ENCODE measurements around the gene WDFY2. TPM values are rescaled to one million over a fixed set of nuclear protein-coding genes. Genes with fewer than 3 reads are reported as not detected.

Gene WDFY2
- total RNA-seq, 3 donors from 2014 or later (not counting 1 experiment from before 2014, with no cell fraction given): 29.5 to 32.1 (median 31.3) TPM

DNA sequence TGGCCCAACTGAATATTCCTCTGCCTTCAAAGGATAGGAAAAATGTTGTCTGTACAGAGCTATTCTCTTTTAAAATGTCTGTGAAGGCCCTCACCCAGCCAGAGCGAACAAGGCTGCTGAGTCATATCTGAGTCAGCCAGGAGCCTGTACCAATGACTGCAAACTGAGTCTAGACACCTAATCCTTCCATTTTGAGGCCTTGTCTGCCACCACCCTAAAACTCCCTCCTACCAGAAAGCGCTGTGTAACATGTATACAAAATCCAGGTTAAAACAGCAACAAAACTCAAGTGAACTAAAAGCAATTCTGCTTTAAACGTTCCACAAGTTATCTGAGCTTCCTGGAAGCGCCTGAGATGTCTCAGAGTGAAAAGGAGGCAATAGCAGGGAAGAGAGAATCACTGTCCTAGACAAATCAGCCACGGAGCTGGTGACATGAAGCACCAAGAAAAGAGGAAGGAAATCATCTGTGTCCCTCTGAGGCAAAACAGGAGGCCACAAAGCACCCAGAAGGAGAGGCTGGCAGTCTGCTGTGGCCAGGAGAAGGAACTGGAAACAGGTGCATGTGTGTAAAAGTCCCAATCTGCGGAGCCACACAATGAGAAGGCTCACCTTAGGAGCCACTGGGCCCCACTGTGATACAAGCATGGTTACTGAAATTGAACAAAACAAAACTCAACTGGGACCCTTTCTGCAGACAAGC, 209.5 kb downstream of the WDFY2 start:
- intact Hi-C loops (cut with micrococcal nuclease): no loop called here
- DNase-seq (no peak), ATAC-seq (peak in 1 of 3 donors; percentile 37)
- H3K9me3 ChIP-seq (ENCODE audit: control insufficient read depth, insufficient read depth, low read length): no peaks in the 10 kb centered on the region
- Mint-ChIP-seq H3K27me3 (ENCODE audit: low read depth in 2 of 2) (no peaks in the 10 kb centered on the region), H3K27ac (no peak overlapping the region), H3K4me3 (no peak overlapping the region), H3K9me3 (no peaks in the 10 kb centered on the region), H3K36me3 (no peaks in the 10 kb centered on the region), H3K4me1 (peaks cover 0 to 4% of the 10 kb centered on the region in 2 donors)
- TF ChIP-seq, protein P1, sequence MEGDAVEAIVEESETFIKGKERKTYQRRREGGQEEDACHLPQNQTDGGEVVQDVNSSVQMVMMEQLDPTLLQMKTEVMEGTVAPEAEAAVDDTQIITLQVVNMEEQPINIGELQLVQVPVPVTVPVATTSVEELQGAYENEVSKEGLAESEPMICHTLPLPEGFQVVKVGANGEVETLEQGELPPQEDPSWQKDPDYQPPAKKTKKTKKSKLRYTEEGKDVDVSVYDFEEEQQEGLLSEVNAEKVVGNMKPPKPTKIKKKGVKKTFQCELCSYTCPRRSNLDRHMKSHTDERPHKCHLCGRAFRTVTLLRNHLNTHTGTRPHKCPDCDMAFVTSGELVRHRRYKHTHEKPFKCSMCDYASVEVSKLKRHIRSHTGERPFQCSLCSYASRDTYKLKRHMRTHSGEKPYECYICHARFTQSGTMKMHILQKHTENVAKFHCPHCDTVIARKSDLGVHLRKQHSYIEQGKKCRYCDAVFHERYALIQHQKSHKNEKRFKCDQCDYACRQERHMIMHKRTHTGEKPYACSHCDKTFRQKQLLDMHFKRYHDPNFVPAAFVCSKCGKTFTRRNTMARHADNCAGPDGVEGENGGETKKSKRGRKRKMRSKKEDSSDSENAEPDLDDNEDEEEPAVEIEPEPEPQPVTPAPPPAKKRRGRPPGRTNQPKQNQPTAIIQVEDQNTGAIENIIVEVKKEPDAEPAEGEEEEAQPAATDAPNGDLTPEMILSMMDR (IDR thresholded peaks at IDR 0.05): no peak
- 41% methylated on average over 6 of the region's 6 CpGs for WGBS (ENCODE audit: insufficient coverage)
- H3K27me3 ChIP-seq (ENCODE audit: control insufficient read depth, insufficient read depth, low read length): no peaks in the 10 kb centered on the region
- H3K36me3 ChIP-seq (ENCODE audit: control insufficient read depth, insufficient read depth, low read length): no peaks in the 10 kb centered on the region
- H3K4me1 ChIP-seq (ENCODE audit: control insufficient read depth, insufficient read depth, low read length): peaks cover 10% of the 10 kb centered on the region
- H3K4me3 ChIP-seq (ENCODE audit: low read length): no peak overlapping the region
- no peak overlapping the region for H3K27ac ChIP-seq (ENCODE audit: low read length)

DNA sequence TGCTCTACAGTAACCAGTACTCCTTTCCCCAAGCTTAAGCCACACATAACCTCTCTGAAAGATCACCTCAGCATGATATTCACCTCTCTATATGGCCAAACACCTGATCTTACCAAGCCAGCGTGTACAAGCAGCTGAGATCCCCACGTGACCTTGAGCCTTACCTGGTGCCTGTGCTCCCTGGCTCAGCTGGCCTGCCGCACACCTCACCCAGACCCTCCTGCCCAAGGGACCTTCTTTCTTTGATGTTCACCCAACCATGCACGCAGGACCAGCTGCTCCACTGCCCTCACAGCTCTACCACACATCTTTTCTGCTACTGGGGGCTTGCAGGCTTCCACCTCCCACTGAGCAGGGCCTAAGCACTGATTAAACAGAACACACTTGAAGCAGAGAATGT, 210.7 kb downstream of the WDFY2 start:
- H3K4me1 Mint-ChIP-seq: peaks cover 0 to 4% of the 10 kb centered on the region in 2 donors
- peaks cover 10% of the 10 kb centered on the region for H3K4me1 ChIP-seq (ENCODE audit: control insufficient read depth, insufficient read depth, low read length)
- TF ChIP-seq, protein P1 (IDR thresholded peaks at IDR 0.05): no peak
- no peaks in the 10 kb centered on the region for H3K36me3 ChIP-seq (ENCODE audit: control insufficient read depth, insufficient read depth, low read length)
- no peak for DNase-seq
- H3K36me3 Mint-ChIP-seq: no peaks in the 10 kb centered on the region
- peak overlapping the region in 1 of 2 donors; percentile 15 for H3K27ac Mint-ChIP-seq
- H3K27me3 ChIP-seq (ENCODE audit: control insufficient read depth, insufficient read depth, low read length): no peaks in the 10 kb centered on the region
- ATAC-seq: no peak
- H3K27ac ChIP-seq (ENCODE audit: low read length): no peak overlapping the region
- peaks cover 0 to 4% of the 10 kb centered on the region in 2 donors for H3K27me3 Mint-ChIP-seq (ENCODE audit: low read depth in 2 of 2)
- no peak overlapping the region for H3K4me3 Mint-ChIP-seq
- H3K9me3 Mint-ChIP-seq: no peaks in the 10 kb centered on the region
- 63% methylated on average over 4 of the region's 4 CpGs for whole genome bisulfite sequencing (ENCODE audit: insufficient coverage)
- intact Hi-C loops (cut with micrococcal nuclease): loop anchor here (5.0 kb wide), 1 partner anchor 668 kb away; no protein-coding TSS in a partner anchor
- H3K9me3 ChIP-seq (ENCODE audit: control insufficient read depth, insufficient read depth, low read length): no peaks in the 10 kb centered on the region
- no peak overlapping the region for H3K4me3 ChIP-seq (ENCODE audit: low read length)

DNA sequence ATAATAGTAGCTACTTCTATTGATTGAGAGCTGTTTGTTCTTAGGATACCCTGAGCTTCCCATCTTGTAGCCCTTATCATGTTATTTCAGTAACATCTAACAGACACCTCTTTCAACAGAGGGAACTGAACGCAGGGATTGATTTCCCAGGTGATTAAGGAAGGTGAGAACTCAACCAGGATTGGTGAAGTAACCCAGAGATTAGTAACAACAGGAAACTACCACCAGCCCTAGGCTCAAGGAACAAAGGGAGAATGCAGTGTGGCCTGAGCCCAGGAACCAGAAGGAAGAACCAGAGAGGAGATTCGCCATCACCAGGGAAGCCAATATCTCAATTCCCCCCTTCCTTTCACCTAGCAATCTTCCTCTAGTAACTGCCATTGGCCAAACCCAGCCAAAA, 211.2 kb downstream of the WDFY2 start:
- Mint-ChIP-seq H3K4me1 (peaks cover 0 to 4% of the 10 kb centered on the region in 2 donors), H3K4me3 (no peak overlapping the region), H3K27ac (peak overlapping the region in 1 of 2 donors; percentile 15), H3K36me3 (no peaks in the 10 kb centered on the region), H3K27me3 (ENCODE audit: low read depth in 2 of 2) (peaks cover 0 to 4% of the 10 kb centered on the region in 2 donors), H3K9me3 (no peaks in the 10 kb centered on the region)
- Histone ChIP-seq H3K27me3 (ENCODE audit: control insufficient read depth, insufficient read depth, low read length) (no peaks in the 10 kb centered on the region), H3K36me3 (ENCODE audit: control insufficient read depth, insufficient read depth, low read length) (no peaks in the 10 kb centered on the region), H3K4me1 (ENCODE audit: control insufficient read depth, insufficient read depth, low read length) (peaks cover 10% of the 10 kb centered on the region), H3K9me3 (ENCODE audit: control insufficient read depth, insufficient read depth, low read length) (no peaks in the 10 kb centered on the region), H3K4me3 (ENCODE audit: low read length) (no peak overlapping the region), H3K27ac (ENCODE audit: low read length) (no peak overlapping the region)
- intact Hi-C loops (cut with micrococcal nuclease): loop anchor here (5.0 kb wide), 1 partner anchor 668 kb away; no protein-coding TSS in a partner anchor
- DNase-seq (no peak), ATAC-seq (no peak)
- WGBS (ENCODE audit: insufficient coverage): 100% methylated on average over 1 of the region's 2 CpGs
- TF ChIP-seq, protein P1 (IDR thresholded peaks at IDR 0.05): no peak
